ENCODE measurements around the gene LMF1. TPM values are rescaled to one million over a fixed set of nuclear protein-coding genes. Genes with fewer than 3 reads are reported as not detected.

Gene LMF1
- total and polyA plus RNA-seq, 2 donors from 2014 or later: 15.4 to 28.6 TPM

GRCh38 chr16:932831-933330, 37.9 kb downstream of the LMF1 start:
- Histone ChIP-seq H3K4me1 (ENCODE audit: control insufficient read depth in 2 of 3, insufficient read depth in 2 of 3, low read depth in 1 of 3, low read length in 3 of 3) (peaks cover 0 to 6% (median 0%) of the 10 kb centered on the region in 3 donors), H3K9ac (ENCODE audit: low read length in 3 of 3) (no peak overlapping the region), H3K36me3 (ENCODE audit: control insufficient read depth in 2 of 3, insufficient read depth in 3 of 3, low read length in 3 of 3) (no peaks in the 10 kb centered on the region), H3K9me3 (ENCODE audit: control insufficient read depth in 2 of 3, insufficient read depth in 1 of 3, low read length in 3 of 3) (no peaks in the 10 kb centered on the region), H3K27me3 (ENCODE audit: control insufficient read depth, insufficient read depth, low read length) (no peaks in the 10 kb centered on the region), H3K27ac (ENCODE audit: low read depth in 2 of 2, low read length in 2 of 2) (peak overlapping the region in 1 of 2 donors; percentile 43), H3K4me3 (ENCODE audit: low read length in 3 of 3) (no peak overlapping the region)
- FAIRE-seq (no peak), DNase-seq (peak in 1 of 5 donors; percentile 65)
- intact Hi-C loops (cut with DNase I): no loop called here
- TF ChIP-seq, protein P1, sequence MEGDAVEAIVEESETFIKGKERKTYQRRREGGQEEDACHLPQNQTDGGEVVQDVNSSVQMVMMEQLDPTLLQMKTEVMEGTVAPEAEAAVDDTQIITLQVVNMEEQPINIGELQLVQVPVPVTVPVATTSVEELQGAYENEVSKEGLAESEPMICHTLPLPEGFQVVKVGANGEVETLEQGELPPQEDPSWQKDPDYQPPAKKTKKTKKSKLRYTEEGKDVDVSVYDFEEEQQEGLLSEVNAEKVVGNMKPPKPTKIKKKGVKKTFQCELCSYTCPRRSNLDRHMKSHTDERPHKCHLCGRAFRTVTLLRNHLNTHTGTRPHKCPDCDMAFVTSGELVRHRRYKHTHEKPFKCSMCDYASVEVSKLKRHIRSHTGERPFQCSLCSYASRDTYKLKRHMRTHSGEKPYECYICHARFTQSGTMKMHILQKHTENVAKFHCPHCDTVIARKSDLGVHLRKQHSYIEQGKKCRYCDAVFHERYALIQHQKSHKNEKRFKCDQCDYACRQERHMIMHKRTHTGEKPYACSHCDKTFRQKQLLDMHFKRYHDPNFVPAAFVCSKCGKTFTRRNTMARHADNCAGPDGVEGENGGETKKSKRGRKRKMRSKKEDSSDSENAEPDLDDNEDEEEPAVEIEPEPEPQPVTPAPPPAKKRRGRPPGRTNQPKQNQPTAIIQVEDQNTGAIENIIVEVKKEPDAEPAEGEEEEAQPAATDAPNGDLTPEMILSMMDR (IDR thresholded peaks at IDR 0.05; ENCODE audit: borderline replicate concordance, extremely low read depth, insufficient read depth): no peak

- TF ChIP-seq, protein P1 (IDR thresholded peaks at IDR 0.05; ENCODE audit: borderline replicate concordance, extremely low read depth, insufficient read depth): no peak
- FAIRE-seq (no peak), DNase-seq (peak; percentile 43 to 75 (median 66))
- Histone ChIP-seq H3K36me3 (ENCODE audit: control insufficient read depth in 2 of 3, insufficient read depth in 3 of 3, low read length in 3 of 3) (no peaks in the 10 kb centered on the region), H3K4me3 (ENCODE audit: low read length in 3 of 3) (peak overlapping the region in 1 of 3 donors; percentile 6), H3K9me3 (ENCODE audit: control insufficient read depth in 2 of 3, insufficient read depth in 1 of 3, low read length in 3 of 3) (no peaks in the 10 kb centered on the region), H3K27me3 (ENCODE audit: control insufficient read depth, insufficient read depth, low read length) (no peaks in the 10 kb centered on the region), H3K4me1 (ENCODE audit: control insufficient read depth in 2 of 3, insufficient read depth in 2 of 3, low read depth in 1 of 3, low read length in 3 of 3) (peaks cover 0 to 6% (median 0%) of the 10 kb centered on the region in 3 donors), H3K27ac (ENCODE audit: low read depth in 2 of 2, low read length in 2 of 2) (peak overlapping the region; percentile 60 to 65), H3K9ac (ENCODE audit: low read length in 3 of 3) (no peak overlapping the region)
- intact Hi-C loops (cut with DNase I): no loop called here
Measured at GRCh38 chr16:931626-932500, 38.9 kb downstream of the LMF1 start.

DNA sequence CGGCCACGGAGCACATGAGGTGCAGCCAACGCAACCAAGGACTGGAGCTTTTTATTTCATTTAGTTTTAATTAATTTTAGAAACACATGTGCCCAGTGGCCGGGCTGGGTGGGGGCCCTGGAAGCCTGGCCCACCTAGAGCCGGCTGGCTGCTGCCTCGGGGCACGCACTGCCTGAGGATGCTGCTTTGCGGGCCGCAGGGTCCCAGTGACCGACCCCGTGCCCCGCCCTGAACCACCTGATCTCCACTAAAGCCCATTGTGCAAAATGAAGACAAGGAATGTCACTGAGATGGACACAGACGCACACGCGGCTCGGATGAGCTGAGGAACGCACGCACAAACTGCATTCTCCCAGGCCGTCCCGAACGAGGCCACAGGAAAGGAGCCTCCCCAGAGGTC, 39.6 kb downstream of the LMF1 start:
- no peaks in the 10 kb centered on the region for H3K27me3 ChIP-seq (ENCODE audit: control insufficient read depth, insufficient read depth, low read length)
- TF ChIP-seq, protein P1 (IDR thresholded peaks at IDR 0.05; ENCODE audit: borderline replicate concordance, extremely low read depth, insufficient read depth): no peak
- DNase-seq (peak in 1 of 5 donors; percentile 53), FAIRE-seq (no peak)
- intact Hi-C loops (cut with DNase I): no loop called here
- peaks cover 0 to 1% (median 1%) of the 10 kb centered on the region in 3 donors for H3K36me3 ChIP-seq (ENCODE audit: control insufficient read depth in 2 of 3, insufficient read depth in 3 of 3, low read length in 3 of 3)
- peaks cover 0 to 6% (median 0%) of the 10 kb centered on the region in 3 donors for H3K4me1 ChIP-seq (ENCODE audit: control insufficient read depth in 2 of 3, insufficient read depth in 2 of 3, low read depth in 1 of 3, low read length in 3 of 3)
- peak overlapping the region in 1 of 3 donors; percentile 6 for H3K4me3 ChIP-seq (ENCODE audit: low read length in 3 of 3)
- peak overlapping the region; percentile 18 to 54 for H3K27ac ChIP-seq (ENCODE audit: low read depth in 2 of 2, low read length in 2 of 2)
- no peak overlapping the region for H3K9ac ChIP-seq (ENCODE audit: low read length in 3 of 3)
- peaks cover 0 to 2% (median 0%) of the 10 kb centered on the region in 3 donors for H3K9me3 ChIP-seq (ENCODE audit: control insufficient read depth in 2 of 3, insufficient read depth in 1 of 3, low read length in 3 of 3)

Measured in kidney (tissue), 14 donors.